Measurements from ENCODE around the gene ASB10.

The ASB10 gene

DNA sequence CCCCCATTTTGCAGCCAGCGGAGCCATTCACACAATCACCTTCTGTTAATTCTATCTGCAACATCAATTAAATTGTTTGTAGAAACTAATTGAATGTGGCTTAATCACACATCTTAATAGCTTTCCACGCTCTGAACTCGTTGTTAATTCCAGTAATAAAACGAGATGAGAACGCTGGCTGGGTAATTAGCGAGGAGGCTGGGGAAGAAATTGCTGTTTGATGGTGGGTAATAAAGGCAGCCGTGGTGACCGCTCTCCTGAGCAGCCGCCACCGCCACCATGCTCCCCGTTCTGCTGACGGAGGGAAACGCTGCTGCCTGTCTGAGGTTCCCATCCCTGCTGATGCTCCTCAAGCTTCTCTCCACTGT lies 55.8 kb downstream of the ASB10 start:
- no peaks in the 10 kb centered on the region for H3F3A ChIP-seq (ENCODE audit: control insufficient read depth, insufficient read depth)
- H3K9me3 ChIP-seq (ENCODE audit: control insufficient read depth, insufficient read depth, low read length): no peaks in the 10 kb centered on the region
- H3K27me3 ChIP-seq (ENCODE audit: control insufficient read depth, low read length): no peaks in the 10 kb centered on the region
- no peak overlapping the region for H3K4me2 ChIP-seq (ENCODE audit: low read length)
- H3K36me3 ChIP-seq (ENCODE audit: control insufficient read depth, low read length): no peaks in the 10 kb centered on the region
- no peak overlapping the region for H3K4me3 ChIP-seq (ENCODE audit: low read length)
- H3K79me2 ChIP-seq (ENCODE audit: control insufficient read depth, low read length): no peaks in the 10 kb centered on the region
- no peak overlapping the region for H3K27ac ChIP-seq (ENCODE audit: low read depth, low read length)
- H3K9me2 ChIP-seq (replicated peaks; ENCODE audit: control insufficient read depth, low read length): no peaks in the 10 kb centered on the region
- no peak for TF ChIP-seq EZH2phosphoT487 (IDR thresholded peaks at IDR 0.05; ENCODE audit: borderline replicate concordance, low read length)
- TF ChIP-seq, protein P1, sequence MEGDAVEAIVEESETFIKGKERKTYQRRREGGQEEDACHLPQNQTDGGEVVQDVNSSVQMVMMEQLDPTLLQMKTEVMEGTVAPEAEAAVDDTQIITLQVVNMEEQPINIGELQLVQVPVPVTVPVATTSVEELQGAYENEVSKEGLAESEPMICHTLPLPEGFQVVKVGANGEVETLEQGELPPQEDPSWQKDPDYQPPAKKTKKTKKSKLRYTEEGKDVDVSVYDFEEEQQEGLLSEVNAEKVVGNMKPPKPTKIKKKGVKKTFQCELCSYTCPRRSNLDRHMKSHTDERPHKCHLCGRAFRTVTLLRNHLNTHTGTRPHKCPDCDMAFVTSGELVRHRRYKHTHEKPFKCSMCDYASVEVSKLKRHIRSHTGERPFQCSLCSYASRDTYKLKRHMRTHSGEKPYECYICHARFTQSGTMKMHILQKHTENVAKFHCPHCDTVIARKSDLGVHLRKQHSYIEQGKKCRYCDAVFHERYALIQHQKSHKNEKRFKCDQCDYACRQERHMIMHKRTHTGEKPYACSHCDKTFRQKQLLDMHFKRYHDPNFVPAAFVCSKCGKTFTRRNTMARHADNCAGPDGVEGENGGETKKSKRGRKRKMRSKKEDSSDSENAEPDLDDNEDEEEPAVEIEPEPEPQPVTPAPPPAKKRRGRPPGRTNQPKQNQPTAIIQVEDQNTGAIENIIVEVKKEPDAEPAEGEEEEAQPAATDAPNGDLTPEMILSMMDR (IDR thresholded peaks at IDR 0.05; ENCODE audit: low read depth, low read length, poor library complexity, severe bottlenecking): no peak
- H4K20me1 ChIP-seq (ENCODE audit: control insufficient read depth, insufficient read depth, low read depth, low read length): no peaks in the 10 kb centered on the region
- H3K4me1 ChIP-seq (ENCODE audit: control insufficient read depth, low read length): no peaks in the 10 kb centered on the region

DNA sequence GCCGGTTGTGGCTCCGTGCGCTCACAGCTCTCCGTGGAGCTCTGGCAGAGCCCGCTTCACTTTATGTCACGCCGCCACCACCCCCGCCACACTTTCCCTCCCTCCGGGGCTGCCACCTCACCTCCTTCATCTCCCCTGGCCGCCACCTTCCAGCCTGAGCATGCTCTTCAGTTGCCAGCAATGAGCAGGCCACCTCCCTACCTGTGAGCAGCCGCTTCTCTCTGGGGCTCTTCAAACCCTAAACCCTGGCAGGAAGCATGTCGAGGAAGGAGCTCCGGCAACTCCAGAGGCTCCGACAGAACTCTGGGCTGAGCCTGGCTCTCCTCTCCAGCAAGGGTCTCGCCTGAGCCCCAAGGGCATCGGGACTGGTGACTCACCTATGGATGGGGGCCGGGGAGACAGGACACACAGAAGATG lies 56.3 kb downstream of the ASB10 start:
- no peak overlapping the region for H3K4me3 ChIP-seq (ENCODE audit: low read length)
- TF ChIP-seq, protein P1 (IDR thresholded peaks at IDR 0.05; ENCODE audit: low read depth, low read length, poor library complexity, severe bottlenecking): no peak
- TF ChIP-seq EZH2phosphoT487 (IDR thresholded peaks at IDR 0.05; ENCODE audit: borderline replicate concordance, low read length): no peak
- no peak overlapping the region for H3K27ac ChIP-seq (ENCODE audit: low read depth, low read length)

GRCh38 chr7:151129960-151130591 lies 57.0 kb downstream of the ASB10 start:
- Histone ChIP-seq H3K36me3 (ENCODE audit: control insufficient read depth, low read length) (no peaks in the 10 kb centered on the region), H4K20me1 (ENCODE audit: control insufficient read depth, insufficient read depth, low read depth, low read length) (no peaks in the 10 kb centered on the region), H3K4me2 (ENCODE audit: low read length) (no peak overlapping the region)

More for the DNA sequence above, 56.3 kb downstream of the ASB10 start:
- Histone ChIP-seq H4K20me1 (ENCODE audit: control insufficient read depth, insufficient read depth, low read depth, low read length) (no peaks in the 10 kb centered on the region), H3K4me1 (ENCODE audit: control insufficient read depth, low read length) (no peaks in the 10 kb centered on the region), H3F3A (ENCODE audit: control insufficient read depth, insufficient read depth) (no peaks in the 10 kb centered on the region), H3K9me3 (ENCODE audit: control insufficient read depth, insufficient read depth, low read length) (no peaks in the 10 kb centered on the region), H3K36me3 (ENCODE audit: control insufficient read depth, low read length) (no peaks in the 10 kb centered on the region), H3K9me2 (replicated peaks; ENCODE audit: control insufficient read depth, low read length) (no peaks in the 10 kb centered on the region), H3K27me3 (ENCODE audit: control insufficient read depth, low read length) (no peaks in the 10 kb centered on the region), H3K4me2 (ENCODE audit: low read length) (no peak overlapping the region), H3K79me2 (ENCODE audit: control insufficient read depth, low read length) (no peaks in the 10 kb centered on the region)

More at GRCh38 chr7:151129960-151130591, 57.0 kb downstream of the ASB10 start:
- Histone ChIP-seq H3K27ac (ENCODE audit: low read depth, low read length) (no peak overlapping the region), H3K9me2 (replicated peaks; ENCODE audit: control insufficient read depth, low read length) (no peaks in the 10 kb centered on the region), H3K4me3 (ENCODE audit: low read length) (no peak overlapping the region), H3F3A (ENCODE audit: control insufficient read depth, insufficient read depth) (no peaks in the 10 kb centered on the region), H3K4me1 (ENCODE audit: control insufficient read depth, low read length) (no peaks in the 10 kb centered on the region), H3K9me3 (ENCODE audit: control insufficient read depth, insufficient read depth, low read length) (no peaks in the 10 kb centered on the region), H3K27me3 (ENCODE audit: control insufficient read depth, low read length) (no peaks in the 10 kb centered on the region), H3K79me2 (ENCODE audit: control insufficient read depth, low read length) (no peaks in the 10 kb centered on the region)
- TF ChIP-seq EZH2phosphoT487 (IDR thresholded peaks at IDR 0.05; ENCODE audit: borderline replicate concordance, low read length): no peak
- TF ChIP-seq, protein P1 (IDR thresholded peaks at IDR 0.05; ENCODE audit: low read depth, low read length, poor library complexity, severe bottlenecking): no peak

Measured in DOHH2 (cell line).